Measurements from ENCODE around the gene WWOX.

WWOX gene

GRCh38 chr16:78368121-78369102, 269.0 kb downstream of the WWOX start:
- no peak for DNase-seq

DNA sequence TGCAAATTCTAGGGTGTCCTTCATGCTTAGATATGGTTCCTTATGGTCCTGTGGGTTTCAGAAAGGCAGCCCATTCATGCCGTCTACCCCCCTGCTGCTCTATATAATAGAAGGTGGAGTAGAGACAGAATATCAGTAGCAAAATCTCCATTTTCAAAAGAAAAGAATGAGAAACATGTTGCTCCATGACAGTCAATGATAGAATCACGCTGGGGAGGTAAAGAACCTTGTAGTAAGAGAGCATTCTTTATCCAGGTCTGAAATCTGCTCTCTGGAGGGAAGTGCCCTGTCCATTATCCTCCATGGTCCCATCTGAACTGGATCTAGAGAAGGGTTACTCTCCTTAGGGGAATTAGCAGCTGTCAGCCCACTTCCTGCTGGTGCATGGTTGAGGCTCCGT, 272.8 kb downstream of the WWOX start:
- DNase-seq = no peak

DNA sequence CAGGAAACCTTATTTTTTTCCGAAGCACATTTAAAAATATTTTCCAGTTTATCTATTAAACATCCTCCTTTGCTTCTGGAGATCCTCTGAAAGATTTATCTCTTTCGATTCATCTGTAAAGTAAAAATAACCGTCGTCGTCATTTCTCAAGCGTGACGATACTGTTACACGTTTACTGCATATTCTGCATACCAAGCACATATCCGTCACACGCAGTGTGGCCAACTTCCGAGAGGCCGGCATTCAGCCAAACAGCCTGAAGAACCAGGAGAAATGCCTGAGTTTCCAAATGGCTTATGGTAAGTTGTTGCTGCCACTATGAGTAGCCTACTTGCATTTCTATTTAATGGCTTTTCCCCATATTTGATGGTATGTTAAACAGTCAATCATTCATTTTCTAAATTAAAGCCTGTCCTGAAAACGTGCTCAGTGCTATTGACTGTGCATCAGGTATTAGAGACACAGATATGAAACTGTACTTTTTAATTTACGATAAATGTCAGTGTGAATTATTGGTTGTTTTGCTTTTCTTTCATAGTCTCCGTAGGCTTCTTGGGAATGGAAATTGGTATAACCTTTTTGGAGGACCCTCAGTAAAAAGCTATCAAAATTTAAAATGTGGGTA, 275.7 kb downstream of the WWOX start:
- no peak for DNase-seq

- DNase-seq = no peak
These were observed 277.0 kb downstream of the WWOX start for GRCh38 chr16:78376452-78376851.

- DNase-seq = no peak
These were observed 277.9 kb downstream of the WWOX start for GRCh38 chr16:78377312-78377711.

GRCh38 chr16:78381060-78381459, 281.6 kb downstream of the WWOX start:
- DNase-seq = no peak

GRCh38 chr16:78383118-78383517, 283.7 kb downstream of the WWOX start:
- no peak for DNase-seq

GRCh38 chr16:78385086-78385805, 285.8 kb downstream of the WWOX start:
- no peak for DNase-seq

DNA sequence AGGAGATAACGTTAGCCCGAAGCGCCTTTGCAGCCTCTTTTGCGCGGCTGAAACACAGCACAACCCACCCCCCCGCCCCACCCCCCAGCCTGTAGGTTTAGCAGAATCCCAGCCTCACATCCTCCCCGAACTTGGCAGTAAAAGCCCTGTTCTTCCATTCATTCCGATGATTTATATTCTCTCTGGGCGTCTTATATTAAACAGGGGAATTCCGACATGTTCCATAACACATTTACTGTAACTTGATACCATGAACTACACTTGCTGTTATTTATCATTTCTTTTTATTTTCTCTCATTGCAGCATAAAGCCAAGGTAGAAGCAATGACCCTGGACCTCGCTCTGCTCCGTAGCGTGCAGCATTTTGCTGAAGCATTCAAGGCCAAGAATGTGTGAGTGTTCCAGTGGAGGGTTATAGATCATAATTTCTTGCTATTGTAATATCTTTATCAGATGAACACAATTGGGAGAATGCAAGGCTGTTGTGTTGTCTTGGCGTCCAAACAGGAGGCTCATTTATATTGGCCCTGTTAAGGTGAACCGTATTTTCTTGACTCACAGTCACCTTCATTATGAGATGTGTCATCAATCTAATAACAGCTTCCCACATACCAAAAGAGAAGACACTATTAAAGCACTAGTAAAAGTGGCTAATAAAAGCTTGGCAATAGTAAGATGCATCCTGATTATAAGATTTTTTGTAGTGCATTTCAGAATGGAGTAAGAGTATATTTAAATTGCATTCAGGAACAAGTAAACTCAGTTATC, 287.3 kb downstream of the WWOX start:
- no peak for DNase-seq

GRCh38 chr16:78389009-78389498, 289.6 kb downstream of the WWOX start:
- DNase-seq = no peak

DNA sequence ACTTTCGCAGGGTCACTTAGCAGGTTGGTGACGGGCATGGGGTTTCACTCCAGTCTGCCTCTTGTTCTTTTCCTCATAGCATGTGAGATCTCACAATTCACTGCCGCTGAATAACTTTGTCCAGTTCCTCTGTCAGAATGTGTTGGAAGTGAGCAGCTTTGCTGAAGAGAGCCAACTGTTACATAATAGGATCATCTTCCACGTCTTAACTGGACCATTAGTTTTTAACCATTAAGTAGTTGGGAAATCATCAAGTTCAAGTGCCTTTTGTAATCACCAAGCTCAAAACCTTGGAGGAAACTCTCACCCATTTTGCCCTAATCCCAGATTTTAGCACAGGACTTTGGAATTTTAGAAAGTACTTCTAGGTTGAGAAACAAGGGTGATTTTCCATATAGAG, 290.6 kb downstream of the WWOX start:
- no peak for DNase-seq

DNA sequence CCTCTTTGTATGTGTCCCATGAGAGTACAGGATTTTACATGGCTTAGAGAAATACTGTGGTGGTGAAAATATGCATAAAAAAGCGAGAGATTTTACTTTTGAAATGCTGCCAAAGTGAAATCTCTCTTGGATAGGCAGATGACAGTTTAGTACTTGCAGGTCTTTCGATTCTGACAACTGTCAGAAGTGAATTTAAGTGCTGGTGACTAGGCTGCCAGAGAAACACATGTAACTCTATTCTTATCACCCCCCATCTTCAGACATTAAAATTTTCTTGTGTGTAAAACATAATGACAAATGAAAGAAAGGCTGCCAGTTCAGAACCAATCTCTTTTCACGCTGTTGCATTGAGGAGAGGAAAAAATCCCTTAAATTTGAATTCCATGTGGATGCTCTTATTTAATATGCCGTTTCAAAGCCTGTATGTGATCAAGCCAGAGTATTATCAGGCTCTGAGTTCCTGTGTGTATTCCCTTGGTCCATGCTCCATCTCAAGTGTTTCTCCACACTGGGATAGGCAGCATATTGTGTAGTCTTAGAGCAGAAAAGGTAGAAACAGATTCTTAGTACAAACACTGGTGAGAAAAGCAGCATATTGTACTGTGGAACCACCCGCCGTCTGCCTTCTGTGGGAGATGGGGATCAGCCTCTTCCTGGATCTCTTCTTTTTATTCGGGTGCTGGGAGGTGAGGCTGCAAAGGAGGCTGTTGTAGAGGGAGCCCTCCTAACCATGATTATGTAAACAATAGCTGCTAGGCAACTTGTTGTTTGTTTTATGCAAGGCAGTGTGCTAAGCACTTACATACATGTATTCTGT, 291.3 kb downstream of the WWOX start:
- DNase-seq = no peak

- no peak for DNase-seq
These were observed 293.2 kb downstream of the WWOX start for GRCh38 chr16:78392585-78393195.

DNA sequence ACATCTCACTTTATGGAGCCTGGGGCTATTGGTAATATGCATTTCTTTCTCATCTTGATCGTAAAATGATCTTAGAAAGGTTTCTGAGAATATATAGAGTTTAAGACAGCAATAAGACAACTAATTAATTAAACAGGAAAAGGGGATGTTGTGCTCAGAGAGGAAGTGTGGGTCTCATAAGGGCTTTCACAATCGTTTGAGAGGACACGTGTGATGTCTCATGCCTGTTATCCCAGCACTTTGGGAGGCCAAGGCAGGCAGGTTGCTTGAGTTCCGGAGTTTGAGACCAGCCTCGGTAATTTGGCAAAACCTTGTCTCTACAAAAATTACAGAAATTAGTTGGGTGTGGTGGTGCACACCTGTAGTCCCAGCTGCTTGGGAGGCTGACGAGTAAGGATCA, 295.6 kb downstream of the WWOX start:
- DNase-seq = no peak

DNA sequence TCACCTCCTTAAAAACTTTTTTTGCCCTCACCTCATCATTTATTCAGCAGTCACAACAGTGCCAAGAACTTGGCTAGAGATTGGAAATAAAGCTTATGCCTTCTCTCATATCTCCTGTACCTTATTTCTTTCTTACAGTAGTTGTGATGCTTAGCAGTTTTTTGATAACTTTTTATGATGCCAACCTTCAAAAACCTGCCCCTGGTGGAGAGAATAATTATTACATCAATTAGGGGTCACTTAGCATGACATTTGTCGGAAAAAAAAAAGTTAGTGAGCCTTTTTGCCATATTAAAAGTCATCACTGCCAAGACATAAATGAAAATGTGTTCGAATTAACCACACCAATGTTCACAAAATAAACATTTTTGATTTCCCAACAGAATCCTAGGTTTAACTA, 296.6 kb downstream of the WWOX start:
- no peak for DNase-seq

GRCh38 chr16:78396673-78397072, 297.2 kb downstream of the WWOX start:
- no peak for DNase-seq

GRCh38 chr16:78399384-78399783, 299.9 kb downstream of the WWOX start:
- no peak for DNase-seq

DNA sequence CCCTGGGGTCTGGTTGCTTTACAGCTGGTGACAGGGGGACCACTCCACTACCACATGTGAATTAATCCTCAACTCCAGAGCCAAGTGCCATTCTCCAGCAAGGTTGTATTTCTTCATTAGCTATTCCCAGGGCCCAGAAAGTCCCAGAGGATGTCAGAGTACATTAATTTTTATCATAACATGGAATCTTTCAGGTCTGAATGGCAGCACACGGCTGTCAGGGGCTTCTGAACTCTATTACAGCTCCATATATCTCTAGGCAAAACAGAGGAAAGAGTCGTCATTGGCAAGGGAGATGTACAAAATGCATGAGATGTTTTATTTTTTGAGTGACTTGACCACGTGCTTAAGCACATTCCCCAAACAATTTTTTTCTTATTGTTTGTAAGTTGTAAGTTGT, 303.4 kb downstream of the WWOX start:
- DNase-seq = no peak

DNA sequence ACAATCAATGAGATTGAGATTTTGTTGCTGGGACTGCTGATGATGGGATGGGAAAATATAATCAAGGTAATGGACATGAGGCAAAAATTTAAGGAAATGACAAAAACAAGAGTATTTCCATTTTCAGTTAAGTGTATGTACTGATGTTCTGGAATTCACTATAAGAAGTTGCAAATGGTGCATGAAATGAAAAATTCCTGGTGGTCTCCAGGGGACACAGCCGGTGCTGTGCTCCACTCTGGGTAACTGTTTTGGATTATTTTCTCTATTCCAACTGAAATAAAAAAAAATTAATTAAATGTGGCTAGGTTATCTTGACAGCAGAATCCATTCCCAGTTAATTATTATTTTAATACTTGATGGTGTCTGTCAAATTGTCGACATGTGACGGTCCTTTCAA, 305.6 kb downstream of the WWOX start:
- DNase-seq = no peak

- no peak for DNase-seq
These were observed 306.4 kb downstream of the WWOX start for GRCh38 chr16:78405833-78406232.

DNA sequence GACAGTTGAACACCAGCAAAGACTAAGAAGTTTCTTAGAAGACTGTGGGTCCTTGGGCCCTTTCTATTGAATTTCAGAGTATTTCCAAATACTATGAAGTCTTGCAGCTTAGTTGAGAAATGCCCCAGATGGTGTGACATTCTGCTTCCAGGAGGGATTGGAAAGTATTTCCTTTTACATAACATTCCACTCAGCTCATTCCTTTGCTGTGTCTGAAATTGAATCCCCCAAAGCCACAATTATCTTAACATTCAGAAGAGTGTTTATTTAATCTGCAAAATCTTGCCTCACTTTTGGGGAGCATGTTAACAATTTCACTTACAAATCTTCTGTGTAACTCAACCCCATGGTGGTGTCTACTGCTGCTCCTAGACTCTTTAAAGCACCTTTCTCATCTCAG, 307.7 kb downstream of the WWOX start:
- no peak for DNase-seq

Measured in NCI-H69 (cell line).